Karpas-422 (cell line): Measurements from ENCODE around the gene NOD1. TPM values are rescaled to one million over a fixed set of nuclear protein-coding genes. Genes with fewer than 3 reads are reported as not detected.
"Not testable (repeated sequence)": the region's sequence is repeated elsewhere in the genome, so short reads cannot be mapped to it uniquely, and the experiment has no call there.

Source experiments
- DNase-seq: peaks from one replicate; pipeline ENCODE4 v3.0.0-alpha.2; 2015
- H2AFZ ChIP-seq: fragments of 200-600 bp; sonication (generic); 2 replicates; pipeline ENCODE4 v1.6.1; 2014; ENCODE audit warnings: antibody characterized with exemption, low read length, mixed read lengths
- H3K27ac ChIP-seq: fragments of 200-600 bp; sonication (generic); 2 replicates; pipeline ENCODE4 v1.5.1; 2014; ENCODE audit warnings: mild to moderate bottlenecking, low read length, moderate library complexity
- H3K27me3 ChIP-seq: fragments of 200-600 bp; sonication (generic); 2 replicates; pipeline ENCODE4 v1.6.1; 2014; ENCODE audit warnings: low read length, mixed read lengths
- H3K36me3 ChIP-seq: fragments of 200-600 bp; sonication (generic); 2 replicates; pipeline ENCODE4 v1.6.1; 2014; ENCODE audit warnings: low read length, mixed read lengths; ENCODE audit not compliant: insufficient read depth
- H3K4me1 ChIP-seq: fragments of 200-600 bp; sonication (generic); 2 replicates; pipeline ENCODE4 v1.6.1; 2014; ENCODE audit warnings: mild to moderate bottlenecking, low read length, mixed read lengths
- H3K4me2 ChIP-seq: fragments of 200-600 bp; sonication (generic); 2 replicates; pipeline ENCODE4 v1.6.1; 2014; ENCODE audit warnings: low read length, low read depth, mild to moderate bottlenecking; ENCODE audit not compliant: poor library complexity, severe bottlenecking
- H3K4me3 ChIP-seq: fragments of 200-600 bp; sonication (generic); 2 replicates; pipeline ENCODE4 v1.5.1; 2014; ENCODE audit warnings: mild to moderate bottlenecking, antibody characterized with exemption, low read length, mixed read lengths
- H3K79me2 ChIP-seq: fragments of 200-600 bp; sonication (generic); 2 replicates; pipeline ENCODE4 v1.6.1; 2014; ENCODE audit warnings: mild to moderate bottlenecking, low read length, mixed read lengths
- H3K9ac ChIP-seq: fragments of 200-600 bp; sonication (generic); 2 replicates; pipeline ENCODE4 v1.6.0; 2014; ENCODE audit warnings: low read length
- H3K9me2 ChIP-seq: fragments of 200-600 bp; sonication (generic), shearing (Covaris generic); replicated peaks from 2 replicates; pipeline ENCODE4 v1.6.0; 2014; ENCODE audit warnings: mild to moderate bottlenecking, low read length, moderate library complexity; ENCODE audit not compliant: insufficient read depth
- H3K9me3 ChIP-seq: fragments of 300-700, 200-600 bp; sonication (generic); 2 replicates; pipeline ENCODE4 v1.6.1; 2014; ENCODE audit warnings: low read length, mixed read lengths
- H4K20me1 ChIP-seq: fragments of 200-600 bp; sonication (generic); 2 replicates; pipeline ENCODE4 v1.6.1; 2014; ENCODE audit warnings: mild to moderate bottlenecking, antibody characterized with exemption, low read length, low read depth; ENCODE audit not compliant: insufficient read depth
- total RNA-seq: library from RNA; depleted of rRNA; stranded (reverse); fragments of >200 nt; shearing (Covaris generic); gene quantifications from 2 replicates; pipeline ENCODE4 v1.2.3, GENCODE V29; 2014; ENCODE audit warnings: low replicate concordance; rRNA removed

The NOD1 gene, protein sequence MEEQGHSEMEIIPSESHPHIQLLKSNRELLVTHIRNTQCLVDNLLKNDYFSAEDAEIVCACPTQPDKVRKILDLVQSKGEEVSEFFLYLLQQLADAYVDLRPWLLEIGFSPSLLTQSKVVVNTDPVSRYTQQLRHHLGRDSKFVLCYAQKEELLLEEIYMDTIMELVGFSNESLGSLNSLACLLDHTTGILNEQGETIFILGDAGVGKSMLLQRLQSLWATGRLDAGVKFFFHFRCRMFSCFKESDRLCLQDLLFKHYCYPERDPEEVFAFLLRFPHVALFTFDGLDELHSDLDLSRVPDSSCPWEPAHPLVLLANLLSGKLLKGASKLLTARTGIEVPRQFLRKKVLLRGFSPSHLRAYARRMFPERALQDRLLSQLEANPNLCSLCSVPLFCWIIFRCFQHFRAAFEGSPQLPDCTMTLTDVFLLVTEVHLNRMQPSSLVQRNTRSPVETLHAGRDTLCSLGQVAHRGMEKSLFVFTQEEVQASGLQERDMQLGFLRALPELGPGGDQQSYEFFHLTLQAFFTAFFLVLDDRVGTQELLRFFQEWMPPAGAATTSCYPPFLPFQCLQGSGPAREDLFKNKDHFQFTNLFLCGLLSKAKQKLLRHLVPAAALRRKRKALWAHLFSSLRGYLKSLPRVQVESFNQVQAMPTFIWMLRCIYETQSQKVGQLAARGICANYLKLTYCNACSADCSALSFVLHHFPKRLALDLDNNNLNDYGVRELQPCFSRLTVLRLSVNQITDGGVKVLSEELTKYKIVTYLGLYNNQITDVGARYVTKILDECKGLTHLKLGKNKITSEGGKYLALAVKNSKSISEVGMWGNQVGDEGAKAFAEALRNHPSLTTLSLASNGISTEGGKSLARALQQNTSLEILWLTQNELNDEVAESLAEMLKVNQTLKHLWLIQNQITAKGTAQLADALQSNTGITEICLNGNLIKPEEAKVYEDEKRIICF
- 4.5 and 6.7 TPM in 2 replicates for total RNA-seq

DNA sequence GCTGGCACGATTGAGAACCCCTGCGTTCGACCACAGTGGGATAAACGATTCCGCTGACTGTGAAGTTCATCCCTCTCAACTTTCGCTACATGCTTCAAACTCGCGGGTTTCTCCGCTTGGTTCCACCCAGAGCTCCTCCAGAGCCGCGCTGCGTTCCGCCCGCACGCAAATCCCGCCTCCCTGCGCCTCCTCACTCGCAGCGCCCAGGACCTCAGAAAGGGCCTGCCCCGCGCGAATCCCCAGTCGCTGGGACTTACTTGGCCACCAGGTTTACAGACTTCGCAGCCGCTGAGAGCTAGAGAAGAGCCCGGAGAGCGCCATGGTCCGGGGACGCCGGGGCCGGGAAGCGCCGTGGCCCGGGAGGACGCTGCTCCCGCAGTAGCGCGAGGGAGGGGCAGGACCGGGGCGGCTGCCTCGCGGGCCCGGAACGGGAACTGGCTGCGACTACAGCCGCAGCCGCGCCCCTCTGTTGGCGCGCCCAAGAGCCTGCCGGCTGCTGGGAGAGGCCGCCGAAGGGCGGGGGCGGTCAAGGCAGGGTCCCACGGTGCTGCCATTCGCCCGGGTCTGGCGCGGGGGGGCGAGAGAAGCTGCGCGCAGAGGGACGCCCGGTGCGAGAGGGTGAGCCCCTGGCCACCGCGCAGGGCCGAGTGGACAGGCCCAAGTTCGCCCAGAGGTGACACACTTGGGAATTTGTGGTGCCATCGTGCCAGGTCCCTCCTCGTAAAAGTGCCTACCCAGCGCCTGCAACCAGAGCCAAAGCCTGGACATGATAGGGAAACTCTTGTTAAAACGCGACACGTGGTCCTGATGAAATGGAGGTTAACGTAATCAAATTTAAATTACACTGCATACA lies at the start of gene NOD1:
Gene NOD1 (minus strand): TSS at position 436 of the 853 bp plus-strand sequence. CDS start 21,863 bp downstream, outside the sequence.
- H3K36me3 ChIP-seq: no peaks in the 10 kb centered on the region
- H3K4me2 ChIP-seq: peak within 1 kb of the TSS; percentile 92
- H3K4me1 ChIP-seq: peaks cover 17% of the 10 kb centered on the region
- no peaks in the 10 kb centered on the region for H3K79me2 ChIP-seq
- DNase-seq: peak; percentile 84
- H3K4me3 ChIP-seq: peak within 1 kb of the TSS; percentile 80
- H3K9me3 ChIP-seq: no peaks in the 10 kb centered on the region
- 0 out of 2 replicates have a peak, but pooled peaks cover 3% of the 10 kb centered on the region for H4K20me1 ChIP-seq
- no peaks in the 10 kb centered on the region for H3K27me3 ChIP-seq
- H3K9ac ChIP-seq: peak within 1 kb of the TSS; percentile 81
- H3K9me2 ChIP-seq: no peaks in the 10 kb centered on the region
- no peak within 1 kb of the TSS for H3K27ac ChIP-seq
- peak within 1 kb of the TSS; percentile 95 for H2AFZ ChIP-seq

DNA sequence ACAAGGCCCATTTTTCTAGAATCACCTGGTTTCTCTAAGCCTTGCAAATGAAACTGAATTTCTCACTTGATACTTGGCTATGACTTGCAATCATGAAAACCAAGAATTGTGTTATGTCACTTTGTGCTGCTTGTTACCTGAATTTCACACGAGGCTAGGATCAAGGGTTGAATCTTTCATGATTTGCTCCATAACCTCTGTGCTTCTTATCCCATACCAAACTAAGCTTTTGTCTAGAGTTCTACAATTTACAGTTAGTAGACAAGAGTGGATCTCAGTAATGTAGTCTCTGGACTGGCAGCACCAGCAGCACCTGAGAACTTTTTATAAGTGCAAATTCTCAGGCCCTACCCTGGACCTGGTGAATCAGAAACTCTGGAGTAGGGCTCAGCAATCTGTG lies 48.7 kb upstream of the NOD1 start:
- H3K9me2 ChIP-seq, H3K4me3 ChIP-seq, H3K9ac ChIP-seq, H3K4me1 ChIP-seq, H3K9me3 ChIP-seq, H3K36me3 ChIP-seq, H2AFZ ChIP-seq, H3K4me2 ChIP-seq, H3K27ac ChIP-seq, H4K20me1 ChIP-seq, DNase-seq, H3K27me3 ChIP-seq, H3K79me2 ChIP-seq: not testable (repeated sequence)

DNA sequence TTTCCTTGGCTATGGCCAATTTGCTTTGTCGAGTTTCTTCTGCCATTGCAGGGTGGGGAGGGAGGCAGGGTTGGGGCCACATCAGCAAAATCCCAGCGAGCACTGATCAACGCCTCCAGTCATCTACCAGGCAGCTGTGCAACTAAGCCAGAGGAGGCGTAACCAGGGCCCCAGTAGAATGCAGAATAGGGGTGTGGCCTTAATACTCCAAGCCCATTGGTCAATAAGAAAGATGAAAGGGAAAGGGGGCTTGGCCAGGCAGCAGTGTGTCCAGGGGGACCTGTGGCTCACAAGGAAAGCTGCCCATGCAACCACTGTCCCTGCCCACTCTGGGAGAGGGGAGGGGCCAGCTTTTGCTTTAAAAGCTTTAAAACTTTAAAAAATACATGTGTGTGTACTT lies 47.6 kb upstream of the NOD1 start:
- Histone ChIP-seq H3K27ac (no peak overlapping the region), H3K36me3 (no peaks in the 10 kb centered on the region), H3K9me2 (no peaks in the 10 kb centered on the region), H3K9ac (no peak overlapping the region), H3K4me1 (no peaks in the 10 kb centered on the region), H3K79me2 (no peaks in the 10 kb centered on the region), H3K9me3 (no peaks in the 10 kb centered on the region), H3K4me2 (no peak overlapping the region), H3K27me3 (no peaks in the 10 kb centered on the region), H4K20me1 (no peaks in the 10 kb centered on the region), H3K4me3 (no peak overlapping the region), H2AFZ (no peak overlapping the region)
- peak; percentile 54 for DNase-seq

DNA sequence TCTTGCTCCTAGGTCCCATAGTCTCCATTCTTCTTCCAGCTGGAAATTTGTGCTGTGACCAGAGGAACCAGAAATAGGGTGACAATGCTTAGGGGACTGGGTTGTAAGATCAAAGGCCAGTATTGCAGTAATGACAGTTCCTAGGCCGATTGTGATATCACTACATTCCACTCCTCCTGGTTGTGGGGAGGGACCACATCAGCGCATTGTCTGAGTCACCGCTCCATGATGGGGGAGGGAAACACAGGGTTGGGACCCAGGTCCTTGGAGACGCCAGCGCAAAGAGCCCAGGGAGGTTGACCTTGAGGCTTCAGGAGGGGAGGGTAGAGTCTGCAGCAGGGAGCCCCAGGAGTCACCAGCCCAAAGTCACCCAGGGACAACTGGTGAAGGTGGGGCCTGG lies 46.8 kb upstream of the NOD1 start:
- Histone ChIP-seq H3K9ac (no peak overlapping the region), H3K27ac (no peak overlapping the region), H3K9me2 (no peaks in the 10 kb centered on the region), H4K20me1 (no peaks in the 10 kb centered on the region), H3K9me3 (no peaks in the 10 kb centered on the region), H3K27me3 (no peaks in the 10 kb centered on the region), H3K4me1 (peaks cover 6% of the 10 kb centered on the region), H3K36me3 (no peaks in the 10 kb centered on the region), H3K4me3 (no peak overlapping the region), H3K79me2 (no peaks in the 10 kb centered on the region), H3K4me2 (no peak overlapping the region), H2AFZ (no peak overlapping the region)
- DNase-seq: no peak

- Histone ChIP-seq H3K9ac (no peak overlapping the region), H3K4me2 (no peak overlapping the region), H3K4me1 (peaks cover 11% of the 10 kb centered on the region), H3K79me2 (no peaks in the 10 kb centered on the region), H3K4me3 (no peak overlapping the region), H3K9me2 (no peaks in the 10 kb centered on the region), H3K27ac (no peak overlapping the region), H3K9me3 (no peaks in the 10 kb centered on the region), H3K36me3 (no peaks in the 10 kb centered on the region), H2AFZ (no peak overlapping the region), H3K27me3 (no peaks in the 10 kb centered on the region), H4K20me1 (no peaks in the 10 kb centered on the region)
- no peak for DNase-seq
These were observed 46.0 kb upstream of the NOD1 start for GRCh38 chr7:30524545-30524944.

DNA sequence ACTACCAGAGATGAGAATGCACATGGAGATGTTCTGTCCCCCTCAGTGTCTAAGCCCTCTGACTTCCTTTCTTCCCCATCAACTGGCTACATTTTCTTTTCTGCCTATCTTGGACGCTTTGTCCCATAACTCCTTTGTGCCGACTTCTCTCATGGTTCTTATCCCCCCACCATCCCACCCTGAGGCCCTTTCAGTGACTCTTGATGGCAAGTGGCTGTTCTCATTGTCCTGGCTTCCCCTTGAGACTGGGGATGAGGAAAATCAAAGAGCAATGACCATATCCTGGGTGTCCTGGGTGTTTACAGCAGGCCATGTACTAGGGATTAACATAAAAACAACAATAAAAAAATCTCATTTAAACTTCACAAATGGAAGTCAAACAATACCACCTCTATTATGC lies 44.9 kb upstream of the NOD1 start:
- peaks cover 11% of the 10 kb centered on the region for H3K4me1 ChIP-seq
- no peaks in the 10 kb centered on the region for H3K9me3 ChIP-seq
- H4K20me1 ChIP-seq: no peaks in the 10 kb centered on the region
- no peak overlapping the region for H2AFZ ChIP-seq
- no peaks in the 10 kb centered on the region for H3K27me3 ChIP-seq
- no peak overlapping the region for H3K4me2 ChIP-seq
- H3K9me2 ChIP-seq: no peaks in the 10 kb centered on the region
- DNase-seq: no peak
- no peaks in the 10 kb centered on the region for H3K79me2 ChIP-seq
- H3K4me3 ChIP-seq: no peak overlapping the region
- no peak overlapping the region for H3K27ac ChIP-seq
- no peaks in the 10 kb centered on the region for H3K36me3 ChIP-seq
- no peak overlapping the region for H3K9ac ChIP-seq

DNA sequence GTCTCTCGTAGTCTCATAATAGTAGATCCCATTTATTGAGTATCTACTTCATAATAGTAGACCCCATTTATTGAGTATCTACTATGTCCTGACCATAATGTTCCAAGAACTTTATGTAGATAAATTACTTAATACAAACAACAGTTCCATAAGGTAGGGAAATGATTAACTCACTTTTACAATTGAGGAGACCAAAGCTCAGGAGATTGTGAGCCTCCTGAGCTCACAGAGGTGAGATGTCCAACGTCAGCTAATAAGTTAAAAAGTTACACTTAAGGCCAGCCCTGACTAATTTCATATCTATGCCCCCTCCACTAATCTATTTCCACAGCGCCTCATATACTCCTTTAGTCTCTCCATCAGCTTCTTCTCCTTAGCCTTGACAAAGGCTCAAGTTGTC lies 43.6 kb upstream of the NOD1 start:
- no peak overlapping the region for H3K27ac ChIP-seq
- H3K9me3 ChIP-seq: no peaks in the 10 kb centered on the region
- H2AFZ ChIP-seq: no peak overlapping the region
- H3K9me2 ChIP-seq: no peaks in the 10 kb centered on the region
- no peak overlapping the region for H3K4me3 ChIP-seq
- H3K4me1 ChIP-seq: peaks cover 11% of the 10 kb centered on the region
- no peak overlapping the region for H3K4me2 ChIP-seq
- H3K9ac ChIP-seq: no peak overlapping the region
- H3K36me3 ChIP-seq: no peaks in the 10 kb centered on the region
- DNase-seq: no peak
- no peaks in the 10 kb centered on the region for H4K20me1 ChIP-seq
- no peaks in the 10 kb centered on the region for H3K79me2 ChIP-seq
- no peaks in the 10 kb centered on the region for H3K27me3 ChIP-seq
